NCI-H2227 treated with DMSO at 0.1 percent for 48 hours (cell line): Measurements from ENCODE around the gene NGB.

ENCODE experiments used
- DNase-seq: peaks from one replicate; lab custom pipeline; 2025; lab: John Stamatoyannopoulos, UW

Gene NGB

GRCh38 chr14:77231721-77232120 lies 39.3 kb downstream of the NGB start:
- DNase-seq = no peak

- no peak for DNase-seq
Measured at GRCh38 chr14:77230914-77231313, 40.1 kb downstream of the NGB start.

GRCh38 chr14:77228056-77228455 lies 43.0 kb downstream of the NGB start:
- DNase-seq = no peak

GRCh38 chr14:77225892-77226557 lies 45.0 kb downstream of the NGB start:
- no peak for DNase-seq

- DNase-seq = no peak
Measured at GRCh38 chr14:77225254-77225653, 45.8 kb downstream of the NGB start.

- DNase-seq = no peak
Measured at GRCh38 chr14:77224212-77224611, 46.8 kb downstream of the NGB start.

- DNase-seq = no peak
Measured at GRCh38 chr14:77222546-77223225, 48.3 kb downstream of the NGB start.

GRCh38 chr14:77221241-77221871 lies 49.6 kb downstream of the NGB start:
- DNase-seq = no peak

GRCh38 chr14:77220246-77221017 lies 50.6 kb downstream of the NGB start:
- no peak for DNase-seq

GRCh38 chr14:77219591-77219990 lies 51.4 kb downstream of the NGB start:
- DNase-seq = no peak

- no peak for DNase-seq
Measured at GRCh38 chr14:77217551-77217950, 53.5 kb downstream of the NGB start.
